GM19025 (cell line): ENCODE data around the gene AFP.
"Not testable (repeated sequence)": the region's sequence is repeated elsewhere in the genome, so short reads cannot be mapped to it uniquely, and the experiment has no call there.

Source experiments
- ATAC-seq: cut with Tn5 transposase; IDR thresholded peaks from one replicate; pipeline ENCODE4 v1.9.1; 2021; ENCODE audit warnings: mild to moderate bottlenecking, low read depth, moderate library complexity; ENCODE audit not compliant: unreplicated experiment

Gene AFP

GRCh38 chr4:73435984-73436383 is at the start of gene AFP:
Gene AFP, plus strand, starts transcription at chr4:73436221. Its CDS starts 42 bp downstream, at chr4:73436263.
- no peak for ATAC-seq

- no peak for ATAC-seq
Measured at GRCh38 chr4:73387552-73387951, 48.5 kb upstream of the AFP start.

GRCh38 chr4:73388887-73389286 is 47.1 kb upstream of the AFP start:
- ATAC-seq: no peak

GRCh38 chr4:73389663-73390062 is 46.4 kb upstream of the AFP start:
- ATAC-seq: not testable (repeated sequence)

- ATAC-seq: no peak
Measured at GRCh38 chr4:73391774-73392173, 44.2 kb upstream of the AFP start.

- ATAC-seq: no peak
Measured at GRCh38 chr4:73392936-73393335, 43.1 kb upstream of the AFP start.

GRCh38 chr4:73396304-73396703 is 39.7 kb upstream of the AFP start:
- no peak for ATAC-seq

GRCh38 chr4:73396993-73397972 is 38.7 kb upstream of the AFP start:
- no peak for ATAC-seq

- no peak for ATAC-seq
Measured at GRCh38 chr4:73401412-73401811, 34.6 kb upstream of the AFP start.

GRCh38 chr4:73404042-73404441 is 32.0 kb upstream of the AFP start, which contains the start of gene ALB:
Gene ALB, plus strand, starts transcription at chr4:73404287. Its CDS starts 41 bp downstream, at chr4:73404328.
- no peak for ATAC-seq

- ATAC-seq: no peak
Measured at GRCh38 chr4:73404457-73404856, 31.6 kb upstream of the AFP start.

- ATAC-seq: no peak
Measured at GRCh38 chr4:73405138-73405537, 30.9 kb upstream of the AFP start.

GRCh38 chr4:73406548-73406875 is 29.5 kb upstream of the AFP start:
- no peak for ATAC-seq

- ATAC-seq: no peak
Measured at GRCh38 chr4:73407227-73407673, 28.8 kb upstream of the AFP start.

- ATAC-seq: no peak
Measured at GRCh38 chr4:73408181-73408867, 27.7 kb upstream of the AFP start.

GRCh38 chr4:73409012-73409862 is 26.8 kb upstream of the AFP start:
- no peak for ATAC-seq

GRCh38 chr4:73409978-73410548 is 26.0 kb upstream of the AFP start:
- ATAC-seq: no peak

- ATAC-seq: no peak
Measured at GRCh38 chr4:73410916-73411730, 24.9 kb upstream of the AFP start.

GRCh38 chr4:73411731-73412414 is 24.1 kb upstream of the AFP start:
- ATAC-seq: no peak
